Measurements from ENCODE around the gene TLL2.

Gene TLL2

GRCh38 chr10:96441987-96442643 is 71.6 kb downstream of the TLL2 start:
- H2AFZ ChIP-seq (ENCODE audit: low read depth, low read length): no peak overlapping the region
- no peak overlapping the region for H2BK12ac ChIP-seq (ENCODE audit: low read length in 2 of 2)
- H2BK5ac ChIP-seq (ENCODE audit: low read depth, low read length, poor library complexity, severe bottlenecking): no peak overlapping the region
- no peak overlapping the region for H2BK15ac ChIP-seq (ENCODE audit: low read depth, poor library complexity, severe bottlenecking)
- H3K4me2 ChIP-seq (ENCODE audit: low read length, poor library complexity, severe bottlenecking): no peak overlapping the region
- H3K4me1 ChIP-seq (ENCODE audit: control insufficient read depth, insufficient read depth, low read depth, low read length): peaks cover 11% of the 10 kb centered on the region
- H3K9ac ChIP-seq (ENCODE audit: low read length): no peak overlapping the region
- WGBS: 78% methylated on average over 11 of the region's 13 CpGs
- DNase-seq: no peak
- no peak overlapping the region for H3K23ac ChIP-seq (ENCODE audit: low read length in 2 of 2)
- H3K18ac ChIP-seq (ENCODE audit: low read depth in 1 of 2, low read length in 2 of 2): no peak overlapping the region
- H3K79me1 ChIP-seq (replicated peaks; ENCODE audit: low read length, poor library complexity, severe bottlenecking): peaks cover 4% of the 10 kb centered on the region
- no peak overlapping the region for H4K91ac ChIP-seq (ENCODE audit: low read length)
- H3K14ac ChIP-seq (ENCODE audit: low read length in 2 of 2): no peak overlapping the region
- no peak overlapping the region for H3K4ac ChIP-seq (ENCODE audit: low read depth in 1 of 2, low read length in 2 of 2)
- H4K8ac ChIP-seq (ENCODE audit: low read length): no peak overlapping the region
- no peak overlapping the region for H2AK5ac ChIP-seq (ENCODE audit: low read length, severe bottlenecking)
- no peak overlapping the region for H3K27ac ChIP-seq (ENCODE audit: low read length, poor library complexity, severe bottlenecking)
- H2BK120ac ChIP-seq (ENCODE audit: low read depth, low read length): no peak overlapping the region
- H3K27me3 ChIP-seq (ENCODE audit: control insufficient read depth in 1 of 2, insufficient read depth in 1 of 2, low read length in 2 of 2): peaks cover 0 to 25% of the 10 kb centered on the region in 2 experiments
- no peak overlapping the region for H3K4me3 ChIP-seq (ENCODE audit: insufficient read depth in 1 of 2, low read depth in 1 of 2, low read length in 2 of 2)
- H3K36me3 ChIP-seq (ENCODE audit: control insufficient read depth in 1 of 2, insufficient read depth in 2 of 2, low read depth in 1 of 2, low read length in 2 of 2): no peaks in the 10 kb centered on the region
- no peaks in the 10 kb centered on the region for H3K9me3 ChIP-seq (ENCODE audit: control insufficient read depth, low read length)

GRCh38 chr10:96441322-96441885 is 72.3 kb downstream of the TLL2 start:
- peaks cover 8% of the 10 kb centered on the region for H3K4me1 ChIP-seq (ENCODE audit: control insufficient read depth, insufficient read depth, low read depth, low read length)
- H2AK5ac ChIP-seq (ENCODE audit: low read length, severe bottlenecking): no peak overlapping the region
- no peak overlapping the region for H3K4me3 ChIP-seq (ENCODE audit: insufficient read depth in 1 of 2, low read depth in 1 of 2, low read length in 2 of 2)
- peaks cover 0 to 19% of the 10 kb centered on the region in 2 experiments for H3K27me3 ChIP-seq (ENCODE audit: control insufficient read depth in 1 of 2, insufficient read depth in 1 of 2, low read length in 2 of 2)
- no peak overlapping the region for H2BK5ac ChIP-seq (ENCODE audit: low read depth, low read length, poor library complexity, severe bottlenecking)
- no peak overlapping the region for H4K91ac ChIP-seq (ENCODE audit: low read length)
- no peak overlapping the region for H3K27ac ChIP-seq (ENCODE audit: low read length, poor library complexity, severe bottlenecking)
- no peak overlapping the region for H3K4ac ChIP-seq (ENCODE audit: low read depth in 1 of 2, low read length in 2 of 2)
- no peak overlapping the region for H3K23ac ChIP-seq (ENCODE audit: low read length in 2 of 2)
- H3K18ac ChIP-seq (ENCODE audit: low read depth in 1 of 2, low read length in 2 of 2): no peak overlapping the region
- no peaks in the 10 kb centered on the region for H3K36me3 ChIP-seq (ENCODE audit: control insufficient read depth in 1 of 2, insufficient read depth in 2 of 2, low read depth in 1 of 2, low read length in 2 of 2)
- H2AFZ ChIP-seq (ENCODE audit: low read depth, low read length): no peak overlapping the region
- no peak overlapping the region for H4K8ac ChIP-seq (ENCODE audit: low read length)
- H3K4me2 ChIP-seq (ENCODE audit: low read length, poor library complexity, severe bottlenecking): no peak overlapping the region
- H3K9me3 ChIP-seq (ENCODE audit: control insufficient read depth, low read length): no peaks in the 10 kb centered on the region
- H2BK120ac ChIP-seq (ENCODE audit: low read depth, low read length): no peak overlapping the region
- peaks cover 4% of the 10 kb centered on the region for H3K79me1 ChIP-seq (replicated peaks; ENCODE audit: low read length, poor library complexity, severe bottlenecking)
- no peak overlapping the region for H3K14ac ChIP-seq (ENCODE audit: low read length in 2 of 2)
- no peak for DNase-seq
- H2BK12ac ChIP-seq (ENCODE audit: low read length in 2 of 2): no peak overlapping the region
- H2BK15ac ChIP-seq (ENCODE audit: low read depth, poor library complexity, severe bottlenecking): no peak overlapping the region
- H3K9ac ChIP-seq (ENCODE audit: low read length): no peak overlapping the region
- 81% methylated on average over 7 of the region's 10 CpGs for WGBS

GRCh38 chr10:96440361-96441292 is 73.1 kb downstream of the TLL2 start:
- peaks cover 4% of the 10 kb centered on the region for H3K79me1 ChIP-seq (replicated peaks; ENCODE audit: low read length, poor library complexity, severe bottlenecking)
- H3K4me2 ChIP-seq (ENCODE audit: low read length, poor library complexity, severe bottlenecking): no peak overlapping the region
- H2AK5ac ChIP-seq (ENCODE audit: low read length, severe bottlenecking): no peak overlapping the region
- no peak overlapping the region for H3K23ac ChIP-seq (ENCODE audit: low read length in 2 of 2)
- DNase-seq: no peak
- no peak overlapping the region for H4K8ac ChIP-seq (ENCODE audit: low read length)
- no peak overlapping the region for H3K9ac ChIP-seq (ENCODE audit: low read length)
- no peak overlapping the region for H3K4ac ChIP-seq (ENCODE audit: low read depth in 1 of 2, low read length in 2 of 2)
- H3K4me3 ChIP-seq (ENCODE audit: insufficient read depth in 1 of 2, low read depth in 1 of 2, low read length in 2 of 2): no peak overlapping the region
- H2BK12ac ChIP-seq (ENCODE audit: low read length in 2 of 2): no peak overlapping the region
- no peak overlapping the region for H2BK120ac ChIP-seq (ENCODE audit: low read depth, low read length)
- peaks cover 8% of the 10 kb centered on the region for H3K4me1 ChIP-seq (ENCODE audit: control insufficient read depth, insufficient read depth, low read depth, low read length)
- no peak overlapping the region for H3K27ac ChIP-seq (ENCODE audit: low read length, poor library complexity, severe bottlenecking)
- WGBS: 75% methylated on average over 10 of the region's 10 CpGs
- H4K91ac ChIP-seq (ENCODE audit: low read length): no peak overlapping the region
- no peak overlapping the region for H3K14ac ChIP-seq (ENCODE audit: low read length in 2 of 2)
- peaks cover 0 to 11% of the 10 kb centered on the region in 2 experiments for H3K27me3 ChIP-seq (ENCODE audit: control insufficient read depth in 1 of 2, insufficient read depth in 1 of 2, low read length in 2 of 2)
- no peak overlapping the region for H2AFZ ChIP-seq (ENCODE audit: low read depth, low read length)
- no peak overlapping the region for H2BK15ac ChIP-seq (ENCODE audit: low read depth, poor library complexity, severe bottlenecking)
- H3K9me3 ChIP-seq (ENCODE audit: control insufficient read depth, low read length): no peaks in the 10 kb centered on the region
- no peak overlapping the region for H3K18ac ChIP-seq (ENCODE audit: low read depth in 1 of 2, low read length in 2 of 2)
- no peaks in the 10 kb centered on the region for H3K36me3 ChIP-seq (ENCODE audit: control insufficient read depth in 1 of 2, insufficient read depth in 2 of 2, low read depth in 1 of 2, low read length in 2 of 2)
- no peak overlapping the region for H2BK5ac ChIP-seq (ENCODE audit: low read depth, low read length, poor library complexity, severe bottlenecking)

DNA sequence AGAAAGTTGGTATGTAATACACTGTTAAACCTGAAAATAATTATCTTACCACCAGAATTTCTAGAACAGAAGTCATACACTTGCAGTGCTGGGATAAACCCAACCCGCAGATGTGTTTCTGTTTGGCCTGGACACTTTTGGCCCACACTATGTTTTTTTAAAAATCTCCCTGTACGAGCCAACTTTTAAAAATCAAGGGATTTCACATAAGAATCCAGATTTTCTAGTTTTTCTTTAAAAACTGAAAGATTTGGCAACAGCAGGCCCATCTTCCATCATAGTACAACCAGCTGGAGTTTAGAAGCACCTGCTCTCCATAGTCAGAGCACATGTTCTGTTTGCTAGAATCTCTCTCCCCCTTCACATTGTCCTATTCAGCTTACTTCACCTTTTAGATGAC is 74.0 kb downstream of the TLL2 start:
- Histone ChIP-seq H3K27ac (ENCODE audit: low read length, poor library complexity, severe bottlenecking) (no peak overlapping the region), H3K4me2 (ENCODE audit: low read length, poor library complexity, severe bottlenecking) (no peak overlapping the region), H3K4me1 (ENCODE audit: control insufficient read depth, insufficient read depth, low read depth, low read length) (peaks cover 3% of the 10 kb centered on the region), H2AK5ac (ENCODE audit: low read length, severe bottlenecking) (no peak overlapping the region), H4K8ac (ENCODE audit: low read length) (no peak overlapping the region), H3K79me1 (replicated peaks; ENCODE audit: low read length, poor library complexity, severe bottlenecking) (peaks cover 4% of the 10 kb centered on the region), H3K4me3 (ENCODE audit: insufficient read depth in 1 of 2, low read depth in 1 of 2, low read length in 2 of 2) (no peak overlapping the region), H3K9ac (ENCODE audit: low read length) (no peak overlapping the region), H3K14ac (ENCODE audit: low read length in 2 of 2) (no peak overlapping the region), H3K36me3 (ENCODE audit: control insufficient read depth in 1 of 2, insufficient read depth in 2 of 2, low read depth in 1 of 2, low read length in 2 of 2) (no peaks in the 10 kb centered on the region), H4K91ac (ENCODE audit: low read length) (no peak overlapping the region), H2BK15ac (ENCODE audit: low read depth, poor library complexity, severe bottlenecking) (no peak overlapping the region), H2BK5ac (ENCODE audit: low read depth, low read length, poor library complexity, severe bottlenecking) (no peak overlapping the region), H3K27me3 (ENCODE audit: control insufficient read depth in 1 of 2, insufficient read depth in 1 of 2, low read length in 2 of 2) (peaks cover 0 to 5% of the 10 kb centered on the region in 2 experiments), H3K4ac (ENCODE audit: low read depth in 1 of 2, low read length in 2 of 2) (no peak overlapping the region), H3K9me3 (ENCODE audit: control insufficient read depth, low read length) (peaks cover under 1% of the 10 kb centered on the region), H2AFZ (ENCODE audit: low read depth, low read length) (no peak overlapping the region), H3K23ac (ENCODE audit: low read length in 2 of 2) (no peak overlapping the region), H2BK120ac (ENCODE audit: low read depth, low read length) (no peak overlapping the region), H3K18ac (ENCODE audit: low read depth in 1 of 2, low read length in 2 of 2) (no peak overlapping the region), H2BK12ac (ENCODE audit: low read length in 2 of 2) (no peak overlapping the region)
- DNase-seq: no peak
- WGBS: 62% methylated on average over 2 of the region's 2 CpGs
